Colonic mucosa (tissue), 4 donors: ENCODE measurements around the gene FYCO1. TPM values are rescaled to one million over a fixed set of nuclear protein-coding genes. Genes with fewer than 3 reads are reported as not detected.

Source experiments
- DNase-seq: peaks from one replicate; pipeline ENCODE4 v3.0.0-alpha.2; 2020
- H3K27ac ChIP-seq: fragments of 200-600 bp; one replicate; pipeline ENCODE4 v1.8.0; 2021
- H3K27me3 ChIP-seq: fragments of 200-600 bp; one replicate; pipeline ENCODE4 v1.8.0; 2021
- H3K36me3 ChIP-seq: fragments of 200-600 bp; one replicate; pipeline ENCODE4 v1.8.0; 2021
- H3K4me1 ChIP-seq: fragments of 200-600 bp; one replicate; pipeline ENCODE4 v1.8.0; 2021; ENCODE audit warnings: mild to moderate bottlenecking
- H3K4me3 ChIP-seq: fragments of 200-600 bp; one replicate; pipeline ENCODE4 v1.8.0; 2021
- H3K9ac ChIP-seq, 2 donors: one replicate each; pipeline ENCODE4 v1.7.0; 2013; ENCODE audit warnings: control low read depth in 2 of 2, low read depth in 2 of 2, low read length in 2 of 2
- H3K9me3 ChIP-seq: fragments of 200-600 bp; one replicate; pipeline ENCODE4 v1.8.0; 2021
- CTCF ChIP-seq: fragments of 200-600 bp; IDR thresholded peaks from one replicate; pipeline ENCODE4 v1.8.0; 2022; ENCODE audit warnings: antibody characterized with exemption, mild to moderate bottlenecking
- intact Hi-C: fragments of 100-400 bp; cut with DNase I; formaldehyde crosslinking; loops from one replicate; pipeline ENCODE4 v1.14.1; 2022
- total RNA-seq, 2 donors: library from RNA; stranded (reverse); fragmentation: NEBNext Ultra II Directional in 1 of 2; extraction: Animal tissue kit (Norgen Biotek cat#: 25700) in 1 of 2; gene quantifications; one replicate each; pipeline ENCODE4 v1.2.1, GENCODE V29; 2021
- donor health status: healthy.
- donor health status: DM: no; HTN: no; CAD: no.
- donor health status: DM: no; HTN: no; CAD: no.

FYCO1 gene
- total RNA-seq, 2 donors from 2014 or later = 21.7 to 30.8 TPM

- H3K27me3 ChIP-seq = no peaks in the 10 kb centered on the region
- no peaks in the 10 kb centered on the region for H3K4me1 ChIP-seq
- intact Hi-C loops = no loop called here
- H3K36me3 ChIP-seq = no peaks in the 10 kb centered on the region
- no peak overlapping the region for H3K27ac ChIP-seq
- no peak overlapping the region for H3K4me3 ChIP-seq
- no peak for TF ChIP-seq CTCF
- DNase-seq = no peak
- H3K9ac ChIP-seq = no peak overlapping the region
- H3K9me3 ChIP-seq = no peaks in the 10 kb centered on the region
These were observed 101.6 kb downstream of the FYCO1 start for GRCh38 chr3:45894015-45894414.

- Histone ChIP-seq H3K9me3 (no peaks in the 10 kb centered on the region), H3K36me3 (no peaks in the 10 kb centered on the region), H3K9ac (no peak overlapping the region), H3K4me3 (no peak overlapping the region), H3K27ac (no peak overlapping the region), H3K4me1 (no peaks in the 10 kb centered on the region), H3K27me3 (no peaks in the 10 kb centered on the region)
- no peak for TF ChIP-seq CTCF
- intact Hi-C loops = no loop called here
- DNase-seq = no peak
These were observed 103.5 kb downstream of the FYCO1 start for GRCh38 chr3:45892161-45892560.

- no peak for TF ChIP-seq CTCF
- intact Hi-C loops = no loop called here
These were observed 105.2 kb downstream of the FYCO1 start for GRCh38 chr3:45890405-45890804.

GRCh38 chr3:45889337-45889736, 106.3 kb downstream of the FYCO1 start:
- DNase-seq = no peak

More at GRCh38 chr3:45890405-45890804, 105.2 kb downstream of the FYCO1 start:
- peak; percentile 66 for DNase-seq
- H3K9me3 ChIP-seq = no peaks in the 10 kb centered on the region
- H3K4me3 ChIP-seq = no peak overlapping the region
- H3K36me3 ChIP-seq = no peaks in the 10 kb centered on the region
- H3K9ac ChIP-seq = no peak overlapping the region
- no peak overlapping the region for H3K27ac ChIP-seq
- H3K27me3 ChIP-seq = no peaks in the 10 kb centered on the region
- no peaks in the 10 kb centered on the region for H3K4me1 ChIP-seq

GRCh38 chr3:45887759-45888511, 107.7 kb downstream of the FYCO1 start:
- no peak for TF ChIP-seq CTCF
- no peak overlapping the region for H3K27ac ChIP-seq

More at GRCh38 chr3:45889337-45889736, 106.3 kb downstream of the FYCO1 start:
- Histone ChIP-seq H3K36me3 (no peaks in the 10 kb centered on the region), H3K27ac (no peak overlapping the region), H3K4me3 (no peak overlapping the region), H3K27me3 (no peaks in the 10 kb centered on the region), H3K4me1 (no peaks in the 10 kb centered on the region), H3K9me3 (no peaks in the 10 kb centered on the region), H3K9ac (no peak overlapping the region)
- no peak for TF ChIP-seq CTCF
- intact Hi-C loops = no loop called here

More at GRCh38 chr3:45887759-45888511, 107.7 kb downstream of the FYCO1 start:
- no peak overlapping the region for H3K9ac ChIP-seq
- no peak for DNase-seq
- no peaks in the 10 kb centered on the region for H3K27me3 ChIP-seq
- no peak overlapping the region for H3K4me3 ChIP-seq
- no peaks in the 10 kb centered on the region for H3K36me3 ChIP-seq
- H3K9me3 ChIP-seq = no peaks in the 10 kb centered on the region
- intact Hi-C loops = no loop called here
- no peaks in the 10 kb centered on the region for H3K4me1 ChIP-seq
